SKM-1 (cell line): ENCODE measurements around the gene SPTLC2.
A peak's percentile ranks its signal among the peaks of the same experiment; 100 is the strongest.

Experiments used
- DNase-seq: peaks from one replicate; lab custom pipeline; 2025; ENCODE audit not compliant: unreplicated experiment; lab: John Stamatoyannopoulos, UW

The SPTLC2 gene

GRCh38 chr14:77623201-77623600, 6.8 kb upstream of the SPTLC2 start:
- no peak for DNase-seq

- DNase-seq, result no peak
Observed at GRCh38 chr14:77622366-77622961, 6.0 kb upstream of the SPTLC2 start.

GRCh38 chr14:77620222-77620870, 3.9 kb upstream of the SPTLC2 start:
- DNase-seq, result no peak

GRCh38 chr14:77618381-77618970, 2.0 kb upstream of the SPTLC2 start:
- no peak for DNase-seq

- DNase-seq, result no peak
Observed at GRCh38 chr14:77616133-77616453, 344 bp downstream of the SPTLC2 start.

- DNase-seq, result no peak
Observed at GRCh38 chr14:77615361-77616132, 890 bp downstream of the SPTLC2 start.

- DNase-seq, result no peak
Observed at GRCh38 chr14:77613201-77613600, 3.2 kb downstream of the SPTLC2 start.

- DNase-seq, result no peak
Observed at GRCh38 chr14:77612011-77612620, 4.3 kb downstream of the SPTLC2 start.

- no peak for DNase-seq
Observed at GRCh38 chr14:77610553-77610952, 5.9 kb downstream of the SPTLC2 start.

GRCh38 chr14:77609922-77610321, 6.5 kb downstream of the SPTLC2 start:
- no peak for DNase-seq

- DNase-seq, result no peak
Observed at GRCh38 chr14:77607741-77608302, 8.6 kb downstream of the SPTLC2 start.

GRCh38 chr14:77605392-77605972, 11.0 kb downstream of the SPTLC2 start:
- no peak for DNase-seq

- no peak for DNase-seq
Observed at GRCh38 chr14:77603654-77604255, 12.7 kb downstream of the SPTLC2 start.

GRCh38 chr14:77603031-77603430, 13.4 kb downstream of the SPTLC2 start:
- DNase-seq, result no peak

- no peak for DNase-seq
Observed at GRCh38 chr14:77601846-77602619, 14.4 kb downstream of the SPTLC2 start.

GRCh38 chr14:77599889-77600288, 16.5 kb downstream of the SPTLC2 start:
- no peak for DNase-seq

- no peak for DNase-seq
Observed at GRCh38 chr14:77598366-77599070, 17.9 kb downstream of the SPTLC2 start.

- DNase-seq, result peak; percentile 66
Observed at GRCh38 chr14:77593501-77593961, 22.9 kb downstream of the SPTLC2 start.
